Trophoblast cell (in vitro differentiated cells and primary cell): ENCODE results near the gene COL5A1.

ENCODE experiments used
- DNase-seq, 2 donors: peaks; one replicate each; pipeline ENCODE4 v3.0.0-alpha.2; 2016
- H2AFZ ChIP-seq: 2 replicates; pipeline ENCODE4 v1.6.1; 2013; ENCODE audit warnings: low read length, moderate library complexity, mild to moderate bottlenecking; ENCODE audit not compliant: insufficient read depth, poor library complexity
- H2AK5ac ChIP-seq: 2 replicates; pipeline ENCODE4 v1.6.1; 2013; ENCODE audit warnings: mild to moderate bottlenecking, low read length
- H2BK120ac ChIP-seq: 2 replicates; pipeline ENCODE4 v1.6.1; 2013; ENCODE audit warnings: low read length, mild to moderate bottlenecking, moderate library complexity; ENCODE audit not compliant: insufficient read depth, poor library complexity
- H2BK12ac ChIP-seq: 2 replicates; pipeline ENCODE4 v1.6.1; 2013; ENCODE audit warnings: mild to moderate bottlenecking, low read length, moderate library complexity
- H2BK5ac ChIP-seq: 2 replicates; pipeline ENCODE4 v1.6.1; 2013; ENCODE audit warnings: low read length, low read depth, moderate library complexity, mild to moderate bottlenecking; ENCODE audit not compliant: poor library complexity
- H3K14ac ChIP-seq: 2 replicates; pipeline ENCODE4 v1.6.1; 2013; ENCODE audit warnings: mild to moderate bottlenecking, low read length
- H3K18ac ChIP-seq: 2 replicates; pipeline ENCODE4 v1.6.1; 2013; ENCODE audit warnings: mild to moderate bottlenecking, low read length
- H3K23ac ChIP-seq: 2 replicates; pipeline ENCODE4 v1.6.1; 2013; ENCODE audit warnings: low read length
- H3K27ac ChIP-seq: 2 replicates; pipeline ENCODE4 v1.5.1; 2013; ENCODE audit warnings: low read depth, mild to moderate bottlenecking, inconsistent platforms, low read length, moderate library complexity
- H3K27me3 ChIP-seq: 2 replicates; pipeline ENCODE4 v1.6.1; 2013; ENCODE audit warnings: inconsistent platforms, mild to moderate bottlenecking, low read length, moderate library complexity; ENCODE audit not compliant: insufficient read depth
- H3K36me3 ChIP-seq, 2 experiments: 1 replicate in 1 of 2; 2 replicates in 1 of 2; pipeline ENCODE4 v1.6.1; 2013; ENCODE audit warnings: low read length in 2 of 2, mild to moderate bottlenecking in 2 of 2, moderate library complexity in 1 of 2; ENCODE audit not compliant: insufficient read depth in 2 of 2, control insufficient read depth in 1 of 2
- H3K4ac ChIP-seq: 2 replicates; pipeline ENCODE4 v1.6.1; 2013; ENCODE audit warnings: low read depth, mild to moderate bottlenecking, low read length, moderate library complexity
- H3K4me1 ChIP-seq, 2 experiments: 1 replicate in 1 of 2; 2 replicates in 1 of 2; pipeline ENCODE4 v1.6.1; 2013; ENCODE audit warnings: low read length in 2 of 2, mild to moderate bottlenecking in 2 of 2, moderate library complexity in 1 of 2; ENCODE audit not compliant: insufficient read depth in 2 of 2, control insufficient read depth in 1 of 2
- H3K4me2 ChIP-seq: 2 replicates; pipeline ENCODE4 v1.6.1; 2013; ENCODE audit warnings: inconsistent platforms, mild to moderate bottlenecking, low read length, moderate library complexity
- H3K4me3 ChIP-seq: 2 replicates; pipeline ENCODE4 v1.5.1; 2013; ENCODE audit warnings: mild to moderate bottlenecking, low read depth, low read length, inconsistent platforms
- H3K79me1 ChIP-seq: one replicate; pipeline ENCODE4 v1.6.1; 2013; ENCODE audit warnings: low read length
- H3K79me2 ChIP-seq: 2 replicates; pipeline ENCODE4 v1.6.1; 2013; ENCODE audit warnings: low read length, mild to moderate bottlenecking; ENCODE audit not compliant: control insufficient read depth, insufficient read depth, poor library complexity
- H3K9ac ChIP-seq: 2 replicates; pipeline ENCODE4 v1.6.1; 2013; ENCODE audit warnings: mild to moderate bottlenecking, low read length
- H3K9me3 ChIP-seq: 2 replicates; pipeline ENCODE4 v1.6.1; 2013; ENCODE audit warnings: low read depth, mild to moderate bottlenecking, control low read depth, inconsistent platforms, low read length; ENCODE audit not compliant: insufficient read depth
- H4K12ac ChIP-seq: 2 replicates; pipeline ENCODE4 v1.6.1; 2013; ENCODE audit warnings: low read depth, mild to moderate bottlenecking, low read length, moderate library complexity
- H4K8ac ChIP-seq: 2 replicates; pipeline ENCODE4 v1.6.1; 2013; ENCODE audit warnings: low read depth, mild to moderate bottlenecking, low read length, moderate library complexity
- H4K91ac ChIP-seq: one replicate; pipeline ENCODE4 v1.6.1; 2013; ENCODE audit warnings: low read depth, mild to moderate bottlenecking, low read length, moderate library complexity
- WGBS: extraction: QIAGEN DNeasy Blood & Tissue Kit; methylation state at CpG from one replicate; pipeline ENCODE4 v1.1.7; 2013; ENCODE audit warnings: missing lambda C conversion rate; ENCODE audit not compliant: insufficient read length, insufficient coverage; ENCODE audit errors: extremely low coverage; 5-methylcytosine and 5-hydroxymethylcytosine counted together

COL5A1 gene

DNA sequence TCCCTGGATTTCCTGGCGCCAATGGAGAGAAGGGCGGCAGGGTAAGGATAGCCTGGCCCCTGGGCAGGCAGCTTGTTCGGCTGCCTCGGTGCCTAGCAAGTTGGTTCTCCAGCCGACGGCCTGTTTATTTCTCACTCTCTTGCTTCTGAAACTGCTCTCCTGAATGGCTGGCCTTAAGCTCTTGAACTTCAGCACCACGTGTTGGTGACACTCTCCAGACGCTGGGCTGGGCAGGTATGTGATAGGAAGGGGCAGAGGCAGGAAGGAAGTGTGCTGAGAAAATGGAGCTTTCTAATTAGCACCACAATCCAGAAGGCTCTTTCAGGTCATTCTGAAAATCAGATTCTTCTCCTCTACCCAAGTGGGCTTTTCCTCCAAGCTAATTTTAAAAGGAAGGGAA lies 147.6 kb downstream of the COL5A1 start:
- H3K23ac ChIP-seq, result no peak overlapping the region
- H4K91ac ChIP-seq, result no peak overlapping the region
- no peaks in the 10 kb centered on the region for H3K79me2 ChIP-seq
- H2BK12ac ChIP-seq, result no peak overlapping the region
- H3K36me3 ChIP-seq, result peaks cover 74 to 88% of the 10 kb centered on the region in 2 experiments
- H4K8ac ChIP-seq, result no peak overlapping the region
- H3K9me3 ChIP-seq, result peaks cover 10% of the 10 kb centered on the region
- no peak overlapping the region for H3K27ac ChIP-seq
- no peak overlapping the region for H3K4me2 ChIP-seq
- no peak overlapping the region for H2BK120ac ChIP-seq
- no peak overlapping the region for H2AFZ ChIP-seq
- no CpG with 5 or more reads among the region's 8 CpGs for WGBS
- H3K4me1 ChIP-seq, result no peaks in the 10 kb centered on the region
- no peak overlapping the region for H3K4ac ChIP-seq
- no peak overlapping the region for H2BK5ac ChIP-seq
- H4K12ac ChIP-seq, result no peak overlapping the region
- no peaks in the 10 kb centered on the region for H3K79me1 ChIP-seq
- H3K27me3 ChIP-seq, result no peaks in the 10 kb centered on the region
- H3K14ac ChIP-seq, result no peak overlapping the region
- no peak overlapping the region for H3K9ac ChIP-seq
- no peak for DNase-seq
- no peak overlapping the region for H3K4me3 ChIP-seq
- no peak overlapping the region for H2AK5ac ChIP-seq
- H3K18ac ChIP-seq, result no peak overlapping the region

- Histone ChIP-seq H3K4me1 (no peaks in the 10 kb centered on the region), H4K91ac (no peak overlapping the region), H4K8ac (no peak overlapping the region), H2AFZ (no peak overlapping the region), H2AK5ac (no peak overlapping the region), H3K4me3 (no peak overlapping the region), H3K79me1 (no peaks in the 10 kb centered on the region), H3K36me3 (peaks cover 68 to 84% of the 10 kb centered on the region in 2 experiments), H3K14ac (no peak overlapping the region), H3K9ac (no peak overlapping the region), H3K27me3 (no peaks in the 10 kb centered on the region), H3K4ac (no peak overlapping the region), H3K18ac (no peak overlapping the region), H3K79me2 (no peaks in the 10 kb centered on the region), H2BK12ac (no peak overlapping the region), H3K23ac (no peak overlapping the region), H3K27ac (no peak overlapping the region), H4K12ac (no peak overlapping the region), H2BK120ac (no peak overlapping the region), H3K9me3 (peaks cover 10% of the 10 kb centered on the region), H2BK5ac (no peak overlapping the region), H3K4me2 (no peak overlapping the region)
- WGBS, result no CpG with 5 or more reads among the region's 9 CpGs
- DNase-seq, result no peak
Observed at GRCh38 chr9:134791009-134791408, 149.4 kb downstream of the COL5A1 start.

DNA sequence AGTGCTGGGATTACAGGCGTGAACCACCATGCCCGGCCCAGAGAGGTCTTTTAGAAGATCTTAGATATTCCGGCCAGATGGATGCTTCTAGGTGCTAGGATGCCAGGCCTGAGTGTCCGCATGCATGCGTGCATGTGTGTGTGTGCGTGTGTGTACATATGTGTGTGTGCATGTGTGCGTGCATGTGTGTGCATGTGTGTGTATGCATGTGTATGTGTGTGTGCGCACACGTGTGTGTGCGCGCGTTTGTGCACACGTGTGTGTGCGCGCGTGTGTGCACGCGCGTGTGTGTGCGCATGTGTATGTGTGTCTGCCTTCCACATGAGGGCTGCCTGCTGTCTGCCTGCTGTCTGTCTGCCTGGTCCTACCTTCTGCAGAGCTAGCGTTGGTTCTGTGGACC lies 151.0 kb downstream of the COL5A1 start:
- Histone ChIP-seq H3K27me3 (no peaks in the 10 kb centered on the region), H3K9ac (no peak overlapping the region), H4K8ac (no peak overlapping the region), H3K4ac (no peak overlapping the region), H2BK5ac (no peak overlapping the region), H3K4me1 (no peaks in the 10 kb centered on the region), H4K91ac (no peak overlapping the region), H3K23ac (no peak overlapping the region), H2AFZ (no peak overlapping the region), H3K4me2 (no peak overlapping the region), H2BK120ac (no peak overlapping the region), H3K18ac (no peak overlapping the region), H3K9me3 (peaks cover 8% of the 10 kb centered on the region), H3K79me2 (no peaks in the 10 kb centered on the region), H2BK12ac (no peak overlapping the region), H2AK5ac (no peak overlapping the region), H4K12ac (no peak overlapping the region), H3K27ac (no peak overlapping the region), H3K36me3 (peaks cover 69 to 83% of the 10 kb centered on the region in 2 experiments), H3K14ac (no peak overlapping the region), H3K79me1 (no peaks in the 10 kb centered on the region), H3K4me3 (peak overlapping the region; percentile 2)
- no CpG with 5 or more reads among the region's 21 CpGs for WGBS
- no peak for DNase-seq

DNA sequence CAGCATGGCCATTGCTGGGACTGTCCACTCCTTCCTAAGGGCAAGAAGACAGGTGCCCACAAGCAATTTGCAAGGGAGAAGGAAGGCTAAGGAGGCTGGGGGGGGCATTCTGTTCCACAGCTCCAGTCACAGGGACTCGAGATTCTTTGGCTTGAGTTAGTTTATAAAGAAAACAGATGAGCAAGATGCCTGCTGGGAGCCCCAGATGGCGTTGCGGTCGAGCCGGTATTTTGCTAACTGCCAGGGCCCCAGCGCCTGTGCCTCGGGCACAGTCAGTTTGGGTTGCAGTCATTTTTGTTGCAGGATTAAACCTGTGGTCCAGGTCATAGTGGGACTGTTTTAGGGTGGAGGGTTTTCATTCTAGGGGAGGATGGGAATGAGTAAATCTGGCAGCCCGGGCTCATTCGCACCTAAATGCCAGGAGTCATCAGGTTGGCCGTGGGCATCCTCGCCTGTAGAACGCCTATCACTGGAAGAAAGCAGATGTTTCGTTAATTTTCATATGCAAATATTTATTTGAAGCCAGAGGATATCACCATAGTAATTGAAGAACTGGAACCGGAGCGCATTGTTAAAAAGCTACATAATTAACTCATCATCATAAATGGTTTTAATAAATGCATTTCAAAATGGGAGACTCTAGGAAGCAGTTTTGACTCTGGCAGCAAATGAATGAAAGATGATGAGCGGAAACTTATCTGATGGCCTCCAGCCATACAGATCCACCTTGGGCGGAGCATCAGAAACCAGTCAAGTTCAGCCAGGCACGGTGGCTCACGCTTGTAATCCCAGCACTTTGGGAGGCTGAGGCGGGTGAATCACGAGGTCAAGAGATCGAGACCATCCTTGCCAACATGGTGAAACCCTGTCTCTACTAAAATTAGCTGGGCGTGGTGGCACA lies 151.9 kb downstream of the COL5A1 start:
- H3K27ac ChIP-seq, result no peak overlapping the region
- no peak overlapping the region for H2BK5ac ChIP-seq
- H3K14ac ChIP-seq, result no peak overlapping the region
- no peak overlapping the region for H3K23ac ChIP-seq
- H2BK120ac ChIP-seq, result no peak overlapping the region
- H3K18ac ChIP-seq, result no peak overlapping the region
- no peak for DNase-seq
- peak overlapping the region; percentile 2 for H3K4me3 ChIP-seq
- no peaks in the 10 kb centered on the region for H3K79me1 ChIP-seq
- no peak overlapping the region for H2AK5ac ChIP-seq
- H4K8ac ChIP-seq, result no peak overlapping the region
- no peaks in the 10 kb centered on the region for H3K27me3 ChIP-seq
- H2AFZ ChIP-seq, result no peak overlapping the region
- H3K79me2 ChIP-seq, result no peaks in the 10 kb centered on the region
- no peak overlapping the region for H4K12ac ChIP-seq
- peaks cover 75 to 83% of the 10 kb centered on the region in 2 experiments for H3K36me3 ChIP-seq
- H3K4me1 ChIP-seq, result no peaks in the 10 kb centered on the region
- WGBS, result no CpG with 5 or more reads among the region's 23 CpGs
- H4K91ac ChIP-seq, result no peak overlapping the region
- H3K9ac ChIP-seq, result no peak overlapping the region
- no peak overlapping the region for H3K4me2 ChIP-seq
- H3K4ac ChIP-seq, result no peak overlapping the region
- H3K9me3 ChIP-seq, result peaks cover 11% of the 10 kb centered on the region
- H2BK12ac ChIP-seq, result no peak overlapping the region
